GM23338 (cell line): ENCODE data around the gene EZR. TPM values are rescaled to one million over a fixed set of nuclear protein-coding genes. Genes with fewer than 3 reads are reported as not detected.

Source experiments
- ATAC-seq: fragments of 200-7000 bp; cut with Tn5 transposase; 3 replicates; pipeline ENCODE4 v1.9.1; 2020
- DNase-seq: peaks from one replicate; pipeline ENCODE4 v3.0.0-alpha.2; 2015; ENCODE audit warnings: low spot score
- H2AFZ ChIP-seq: fragments of 200-600 bp; sonication (generic); 2 replicates; pipeline ENCODE4 v1.8.0; 2016; ENCODE audit warnings: antibody characterized with exemption, mild to moderate bottlenecking, moderate library complexity
- H3F3A ChIP-seq: fragments of 200-600 bp; sonication (generic); replicated peaks from 2 replicates; pipeline ENCODE4 v1.8.0; 2017; ENCODE audit warnings: antibody characterized with exemption, mixed run types, low read depth
- H3K27ac ChIP-seq: fragments of 200-600 bp; sonication (generic); 2 replicates; pipeline ENCODE4 v1.6.1; 2016; ENCODE audit warnings: low read depth
- H3K27me3 ChIP-seq: fragments of 200-600 bp; sonication (generic); 2 replicates; pipeline ENCODE4 v1.8.0; 2016; ENCODE audit warnings: mild to moderate bottlenecking, mixed run types, moderate library complexity; ENCODE audit not compliant: insufficient read depth
- H3K36me3 ChIP-seq: fragments of 200-600 bp; sonication (generic); 2 replicates; pipeline ENCODE4 v1.8.0; 2016; ENCODE audit warnings: mild to moderate bottlenecking; ENCODE audit not compliant: insufficient read depth
- H3K4me1 ChIP-seq: fragments of 200-600 bp; sonication (generic); 2 replicates; pipeline ENCODE4 v1.8.0; 2016; ENCODE audit warnings: mild to moderate bottlenecking, moderate library complexity; ENCODE audit not compliant: insufficient read depth
- H3K4me2 ChIP-seq: fragments of 200-600 bp; sonication (generic); 2 replicates; pipeline ENCODE4 v1.7.1; 2017; ENCODE audit warnings: mixed run types
- H3K4me3 ChIP-seq: fragments of 200-600 bp; sonication (generic); 2 replicates; pipeline ENCODE4 v1.6.1; 2016; ENCODE audit warnings: mixed run types
- H3K79me2 ChIP-seq: fragments of 200-600 bp; sonication (generic); replicated peaks from 2 replicates; pipeline ENCODE4 v1.8.0; 2017; ENCODE audit warnings: mild to moderate bottlenecking; ENCODE audit not compliant: insufficient read depth
- H3K9me2 ChIP-seq: fragments of 200-600 bp; sonication (generic); 2 replicates; pipeline ENCODE4 v1.8.0; 2017; ENCODE audit not compliant: insufficient read depth
- H4K20me1 ChIP-seq: fragments of 200-600 bp; sonication (generic); replicated peaks from 2 replicates; pipeline ENCODE4 v1.8.0; 2017; ENCODE audit warnings: mild to moderate bottlenecking; ENCODE audit not compliant: insufficient read depth
- H3K27ac Mint-ChIP-seq: 2 replicates; pipeline ENCODE4 v1.8.0; 2020; ENCODE audit warnings: inconsistent platforms, mild to moderate bottlenecking, moderate library complexity, mixed read lengths
- H3K27me3 Mint-ChIP-seq: 3 replicates; pipeline ENCODE4 v1.8.0; 2022; ENCODE audit warnings: low read depth, mild to moderate bottlenecking, moderate library complexity, mixed read lengths, inconsistent platforms; ENCODE audit not compliant: insufficient read depth, poor library complexity
- H3K36me3 Mint-ChIP-seq: 3 replicates; pipeline ENCODE4 v1.8.0; 2021; ENCODE audit warnings: low read depth, mild to moderate bottlenecking, inconsistent platforms, moderate library complexity, mixed read lengths
- H3K4me1 Mint-ChIP-seq: 3 replicates; pipeline ENCODE4 v1.8.0; 2020; ENCODE audit warnings: mild to moderate bottlenecking, inconsistent platforms, mixed read lengths
- H3K4me3 Mint-ChIP-seq: 3 replicates; pipeline ENCODE4 v1.8.0; 2021; ENCODE audit warnings: moderate library complexity, mild to moderate bottlenecking, inconsistent platforms, mixed read lengths
- H3K9me3 Mint-ChIP-seq: 3 replicates; pipeline ENCODE4 v1.8.0; 2020; ENCODE audit warnings: moderate library complexity, mild to moderate bottlenecking, inconsistent platforms, mixed read lengths
- CREB1 ChIP-seq: fragments of 250-450 bp; sonication (Bioruptor Pico); IDR thresholded peaks from 2 replicates; pipeline ENCODE4 v1.5.0; 2020; ENCODE audit warnings: low read depth, mild to moderate bottlenecking, moderate library complexity
- EZH2 ChIP-seq: fragments of 200-600 bp; sonication (generic); IDR thresholded peaks from one replicate; pipeline ENCODE4 v1.8.0; 2017; ENCODE audit warnings: antibody characterized with exemption, mild to moderate bottlenecking, low read depth; ENCODE audit not compliant: unreplicated experiment
- JUNB ChIP-seq: IDR thresholded peaks from one replicate; pipeline ENCODE4 v1.6.1; 2016; ENCODE audit warnings: antibody characterized with exemption; ENCODE audit not compliant: unreplicated experiment
- NANOG ChIP-seq: IDR thresholded peaks from 2 replicates; pipeline ENCODE4 v1.6.1; 2016; ENCODE audit warnings: antibody characterized with exemption, borderline replicate concordance
- REST ChIP-seq: IDR thresholded peaks from one replicate; pipeline ENCODE4 v1.6.1; 2018; ENCODE audit warnings: antibody characterized with exemption; ENCODE audit not compliant: unreplicated experiment
- STAT1 ChIP-seq: IDR thresholded peaks from one replicate; pipeline ENCODE4 v1.6.1; 2016; ENCODE audit warnings: antibody characterized with exemption; ENCODE audit not compliant: unreplicated experiment
- polyA plus RNA-seq: library from polyadenylated mRNA; unstranded; fragments of >200 nt; fragmentation: Nextera tagmentation; extraction: Ambion mirVana; gene quantifications from 2 replicates; pipeline ENCODE4 v1.2.1, GENCODE V29; 2016
- total RNA-seq: library from RNA; depleted of rRNA; stranded (reverse); fragments of >200 nt; shearing (Covaris generic); gene quantifications from 2 replicates; pipeline ENCODE4 v1.2.3, GENCODE V29; 2014

EZR gene
- total and polyA plus RNA-seq, 2 experiments from 2014 or later, result 199 to 208 TPM

DNA sequence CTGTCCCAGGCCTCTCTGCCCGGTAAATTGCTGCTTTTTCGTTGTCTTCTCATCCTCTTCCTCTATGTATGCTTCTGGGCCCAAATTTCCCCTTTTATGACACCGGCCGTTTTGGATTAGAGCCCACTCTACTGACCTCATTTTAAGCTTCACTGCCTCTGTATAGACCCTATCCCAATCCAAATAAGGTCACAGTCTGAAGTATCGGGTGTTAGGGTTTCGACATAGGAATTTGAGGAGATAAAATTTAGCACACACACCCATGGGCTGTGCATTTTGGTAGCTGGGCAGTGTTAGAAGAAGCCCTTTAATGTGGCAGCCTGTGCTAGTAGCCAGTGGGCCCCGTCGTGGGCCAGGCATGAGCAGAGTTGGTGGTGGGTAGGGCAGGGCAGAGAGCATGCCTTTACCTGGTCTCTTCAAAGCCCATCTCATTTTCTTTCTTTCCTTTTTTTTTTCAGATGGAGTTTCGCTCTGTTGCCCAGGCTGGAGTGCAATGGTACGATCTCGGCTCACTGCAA lies 27.9 kb upstream of the EZR start (continued):
- TF ChIP-seq REST (no peak), STAT1 (no peak), NANOG (no peak), EZH2 (no peak)

DNA sequence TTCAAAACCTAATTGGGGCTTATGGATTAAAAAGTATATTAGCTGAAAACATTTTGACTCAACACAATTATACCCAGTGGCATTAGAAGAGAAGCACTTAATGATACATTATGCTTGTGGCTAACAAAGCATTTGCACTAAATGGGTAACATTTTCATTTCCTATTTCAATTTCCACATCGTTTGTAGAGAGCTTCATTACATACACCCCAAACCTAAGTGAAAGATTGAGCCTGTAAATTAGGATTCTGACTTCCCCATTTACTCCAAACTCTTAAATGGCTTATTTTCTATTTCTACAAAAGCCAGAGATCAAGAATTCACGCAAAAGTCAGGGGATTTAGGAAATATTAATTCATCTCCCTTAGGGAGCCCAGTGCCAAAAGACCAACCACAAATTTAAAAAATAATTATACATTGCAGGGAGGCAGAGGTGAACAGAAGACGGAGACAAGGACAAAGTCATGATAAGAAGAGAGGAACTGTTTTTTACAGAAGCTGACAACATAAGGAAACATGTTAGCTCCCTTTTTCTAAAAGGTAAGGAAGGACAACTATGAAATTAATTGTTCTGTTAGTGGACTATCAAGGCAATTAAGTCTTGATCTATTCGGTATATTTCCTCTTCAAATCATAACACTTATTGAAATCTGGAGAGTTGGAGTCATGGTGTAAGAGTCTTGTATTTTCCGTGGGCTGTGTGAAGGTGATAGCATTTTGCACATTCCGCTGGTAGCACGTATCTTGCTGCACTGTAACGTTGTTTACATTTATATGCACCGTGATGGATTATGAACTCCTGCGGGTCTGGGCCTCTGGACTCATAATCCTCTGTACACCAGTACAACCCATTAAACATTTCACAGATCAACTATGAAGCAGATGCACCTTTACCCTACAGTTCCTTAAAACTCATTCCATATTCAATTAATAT lies 24.8 kb upstream of the EZR start:
- H3K27ac Mint-ChIP-seq, result no peak overlapping the region
- Histone ChIP-seq H3K4me3 (no peak overlapping the region), H3K36me3 (no peaks in the 10 kb centered on the region), H2AFZ (no peak overlapping the region), H3K9me2 (no peaks in the 10 kb centered on the region), H3K4me2 (no peak overlapping the region), H3K27me3 (no peaks in the 10 kb centered on the region), H4K20me1 (no peaks in the 10 kb centered on the region), H3K4me1 (no peaks in the 10 kb centered on the region), H3F3A (no peaks in the 10 kb centered on the region), H3K27ac (no peak overlapping the region), H3K79me2 (no peaks in the 10 kb centered on the region)
- H3K36me3 Mint-ChIP-seq, result 0 out of 3 replicates have a peak, but pooled peaks cover 3% of the 10 kb centered on the region
- peaks cover 4% of the 10 kb centered on the region for H3K27me3 Mint-ChIP-seq
- TF ChIP-seq NANOG (no peak), STAT1 (no peak), JUNB (no peak), CREB1 (CRISPR knock-in tag) (no peak), REST (no peak)
- H3K4me3 Mint-ChIP-seq, result no peak overlapping the region
- no peak for ATAC-seq
- H3K9me3 Mint-ChIP-seq, result no peaks in the 10 kb centered on the region; the same call in 2 of the 3 replicates
- H3K4me1 Mint-ChIP-seq, result no peaks in the 10 kb centered on the region
- DNase-seq, result no peak
